Keratinocyte (primary cell): ENCODE measurements around the gene SMARCD1.

ENCODE experiments used
- EZH2 ChIP-seq: IDR thresholded peaks from one replicate; pipeline ENCODE4 v1.6.1; 2012; ENCODE audit warnings: inconsistent platforms, mild to moderate bottlenecking, low read length, moderate library complexity
- TF ChIP-seq, protein P1 (sequence below), 3 experiments: IDR thresholded peaks in 1 of 3; conservative IDR thresholded peaks in 1 of 3; optimal IDR thresholded peaks in 1 of 3; 2 replicates in 2 of 3; 3 replicates in 1 of 3; pipeline versions ENCODE3 to v1.5.1; 2011; ENCODE audit warnings: low read length in 3 of 3, mild to moderate bottlenecking in 3 of 3, moderate library complexity in 2 of 3, control low read depth in 1 of 3, inconsistent platforms in 1 of 3; ENCODE audit not compliant: insufficient read depth in 2 of 3; ENCODE audit errors: extremely low read depth in 1 of 3

DNA sequence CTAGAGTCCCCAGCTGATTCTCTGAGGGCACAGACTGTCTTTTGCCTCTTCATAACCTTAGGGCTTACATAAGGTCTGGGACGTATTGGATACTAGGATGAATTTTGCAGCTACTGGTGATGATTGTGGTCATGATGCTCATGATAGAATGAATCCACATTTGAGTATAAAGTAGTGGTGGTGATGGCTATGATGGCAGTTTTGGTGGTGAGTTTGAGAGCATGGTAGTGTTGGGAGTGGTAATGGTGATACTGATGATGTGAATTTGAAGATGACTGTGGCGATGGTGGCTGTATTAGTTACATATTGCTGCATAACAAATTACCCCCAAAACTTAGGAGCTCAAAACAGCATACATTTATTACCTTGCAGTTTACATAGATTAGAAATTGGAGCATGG is 41.8 kb upstream of the SMARCD1 start:
- TF ChIP-seq, protein P1, sequence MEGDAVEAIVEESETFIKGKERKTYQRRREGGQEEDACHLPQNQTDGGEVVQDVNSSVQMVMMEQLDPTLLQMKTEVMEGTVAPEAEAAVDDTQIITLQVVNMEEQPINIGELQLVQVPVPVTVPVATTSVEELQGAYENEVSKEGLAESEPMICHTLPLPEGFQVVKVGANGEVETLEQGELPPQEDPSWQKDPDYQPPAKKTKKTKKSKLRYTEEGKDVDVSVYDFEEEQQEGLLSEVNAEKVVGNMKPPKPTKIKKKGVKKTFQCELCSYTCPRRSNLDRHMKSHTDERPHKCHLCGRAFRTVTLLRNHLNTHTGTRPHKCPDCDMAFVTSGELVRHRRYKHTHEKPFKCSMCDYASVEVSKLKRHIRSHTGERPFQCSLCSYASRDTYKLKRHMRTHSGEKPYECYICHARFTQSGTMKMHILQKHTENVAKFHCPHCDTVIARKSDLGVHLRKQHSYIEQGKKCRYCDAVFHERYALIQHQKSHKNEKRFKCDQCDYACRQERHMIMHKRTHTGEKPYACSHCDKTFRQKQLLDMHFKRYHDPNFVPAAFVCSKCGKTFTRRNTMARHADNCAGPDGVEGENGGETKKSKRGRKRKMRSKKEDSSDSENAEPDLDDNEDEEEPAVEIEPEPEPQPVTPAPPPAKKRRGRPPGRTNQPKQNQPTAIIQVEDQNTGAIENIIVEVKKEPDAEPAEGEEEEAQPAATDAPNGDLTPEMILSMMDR (optimal IDR thresholded peaks at IDR 0.05 in 1 of 3, IDR thresholded peaks at IDR 0.05 in 1 of 3, conservative IDR thresholded peaks at IDR 0.05 in 1 of 3; ENCODE audit: extremely low read depth in 1 of 3, insufficient read depth in 2 of 3, low read length in 3 of 3): no peak
- TF ChIP-seq EZH2: no peak
